ENCODE measurements around the gene UNC13B. TPM values are rescaled to one million over a fixed set of nuclear protein-coding genes. Genes with fewer than 3 reads are reported as not detected.

The UNC13B gene
- total RNA-seq, 1 experiment from 2014 or later: 9.8 TPM

DNA sequence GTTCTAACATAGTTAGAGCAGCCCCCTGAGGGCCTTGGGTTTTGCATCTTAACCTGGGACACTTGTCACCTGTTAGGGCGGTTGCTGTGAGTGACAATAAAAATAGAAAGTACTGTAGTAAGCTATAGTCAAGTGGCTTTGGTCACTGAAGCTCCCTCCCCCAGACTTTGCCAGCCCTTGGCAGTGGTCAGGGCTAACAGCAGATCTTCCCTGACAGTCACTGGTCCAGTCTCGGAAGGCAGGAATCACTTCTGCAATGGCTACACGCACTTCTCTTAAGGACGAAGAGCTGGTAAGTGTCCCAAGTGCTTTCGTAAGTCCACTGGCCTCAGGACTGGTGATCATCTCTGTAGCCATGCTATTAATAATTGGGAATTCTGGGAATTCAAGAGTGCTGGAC lies 213.1 kb downstream of the UNC13B start:
- CTCF ChIA-PET: no interaction called here
- Histone ChIP-seq H3K36me3 (ENCODE audit: low read depth, low read length) (no peaks in the 10 kb centered on the region), H4K20me1 (ENCODE audit: low read length) (no peaks in the 10 kb centered on the region), H3K9ac (ENCODE audit: low read length) (no peak overlapping the region), H3K4me1 (ENCODE audit: insufficient read depth, low read length) (no peaks in the 10 kb centered on the region), H3K9me2 (replicated peaks; ENCODE audit: low read length) (no peaks in the 10 kb centered on the region), H3K79me2 (ENCODE audit: low read length) (no peaks in the 10 kb centered on the region), H3K9me3 (ENCODE audit: low read length) (no peaks in the 10 kb centered on the region), H3K4me3 (ENCODE audit: low read length) (no peak overlapping the region), H2AFZ (ENCODE audit: low read length) (no peak overlapping the region), H3K27me3 (ENCODE audit: low read length) (no peaks in the 10 kb centered on the region), H3K4me2 (ENCODE audit: low read length) (no peak overlapping the region), H3K27ac (ENCODE audit: low read length) (no peak overlapping the region), H3F3A (ENCODE audit: low read length, unreplicated experiment) (no peaks in the 10 kb centered on the region)
- BruUV-seq (replicated peaks): no TSS peak
- POLR2A ChIA-PET (ENCODE audit: unreplicated experiment): no interaction called here
- no peak for ATAC-seq
- no peak for DNase-seq
- intact Hi-C loops (cut with micrococcal nuclease): no loop called here
- TF ChIP-seq EZH2phosphoT487 (IDR thresholded peaks at IDR 0.05; ENCODE audit: borderline replicate concordance, low read length): no peak
- TF ChIP-seq EZH2 (IDR thresholded peaks at IDR 0.05; ENCODE audit: low read length, unreplicated experiment): no peak
- TF ChIP-seq, protein P1, sequence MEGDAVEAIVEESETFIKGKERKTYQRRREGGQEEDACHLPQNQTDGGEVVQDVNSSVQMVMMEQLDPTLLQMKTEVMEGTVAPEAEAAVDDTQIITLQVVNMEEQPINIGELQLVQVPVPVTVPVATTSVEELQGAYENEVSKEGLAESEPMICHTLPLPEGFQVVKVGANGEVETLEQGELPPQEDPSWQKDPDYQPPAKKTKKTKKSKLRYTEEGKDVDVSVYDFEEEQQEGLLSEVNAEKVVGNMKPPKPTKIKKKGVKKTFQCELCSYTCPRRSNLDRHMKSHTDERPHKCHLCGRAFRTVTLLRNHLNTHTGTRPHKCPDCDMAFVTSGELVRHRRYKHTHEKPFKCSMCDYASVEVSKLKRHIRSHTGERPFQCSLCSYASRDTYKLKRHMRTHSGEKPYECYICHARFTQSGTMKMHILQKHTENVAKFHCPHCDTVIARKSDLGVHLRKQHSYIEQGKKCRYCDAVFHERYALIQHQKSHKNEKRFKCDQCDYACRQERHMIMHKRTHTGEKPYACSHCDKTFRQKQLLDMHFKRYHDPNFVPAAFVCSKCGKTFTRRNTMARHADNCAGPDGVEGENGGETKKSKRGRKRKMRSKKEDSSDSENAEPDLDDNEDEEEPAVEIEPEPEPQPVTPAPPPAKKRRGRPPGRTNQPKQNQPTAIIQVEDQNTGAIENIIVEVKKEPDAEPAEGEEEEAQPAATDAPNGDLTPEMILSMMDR (conservative IDR thresholded peaks at IDR 0.05; ENCODE audit: low read depth, low read length): no peak

DNA sequence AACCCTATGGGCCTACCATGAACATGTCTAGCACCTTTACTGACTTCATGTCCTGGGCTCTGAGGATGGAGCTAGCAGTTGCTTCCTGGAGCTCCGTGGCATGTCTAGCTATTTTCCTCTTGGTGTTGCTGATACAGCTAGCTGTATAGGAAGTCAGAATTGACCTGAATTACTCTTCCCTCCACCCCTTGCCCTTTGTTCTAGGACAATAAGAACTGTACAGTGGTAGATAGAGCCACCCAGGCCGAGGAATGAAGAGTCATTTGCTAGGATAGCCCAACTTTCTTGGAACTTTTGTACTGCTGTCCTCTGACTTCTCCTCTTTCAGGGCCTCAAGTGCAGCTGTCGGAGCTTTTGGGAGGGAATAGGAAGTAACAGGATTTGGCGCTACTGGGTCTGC lies 218.2 kb downstream of the UNC13B start:
- Histone ChIP-seq H3K27me3 (ENCODE audit: low read length) (no peaks in the 10 kb centered on the region), H3F3A (ENCODE audit: low read length, unreplicated experiment) (no peaks in the 10 kb centered on the region), H2AFZ (ENCODE audit: low read length) (no peak overlapping the region), H3K27ac (ENCODE audit: low read length) (no peak overlapping the region), H3K4me1 (ENCODE audit: insufficient read depth, low read length) (no peaks in the 10 kb centered on the region), H3K9ac (ENCODE audit: low read length) (no peak overlapping the region), H3K4me3 (ENCODE audit: low read length) (no peak overlapping the region), H3K4me2 (ENCODE audit: low read length) (no peak overlapping the region), H3K36me3 (ENCODE audit: low read depth, low read length) (no peaks in the 10 kb centered on the region), H3K9me3 (ENCODE audit: low read length) (no peaks in the 10 kb centered on the region), H3K9me2 (replicated peaks; ENCODE audit: low read length) (no peaks in the 10 kb centered on the region), H3K79me2 (ENCODE audit: low read length) (no peaks in the 10 kb centered on the region), H4K20me1 (ENCODE audit: low read length) (no peaks in the 10 kb centered on the region)
- TF ChIP-seq, protein P1 (conservative IDR thresholded peaks at IDR 0.05; ENCODE audit: low read depth, low read length): no peak
- no peak for TF ChIP-seq EZH2phosphoT487 (IDR thresholded peaks at IDR 0.05; ENCODE audit: borderline replicate concordance, low read length)
- no peak for TF ChIP-seq EZH2 (IDR thresholded peaks at IDR 0.05; ENCODE audit: low read length, unreplicated experiment)
- no TSS peak for BruUV-seq (replicated peaks)
- ChIA-PET CTCF (interaction anchor here (0.6 kb wide), 1 partner anchor 174 kb away, joined by 3 read pairs; no protein-coding TSS in a partner anchor), POLR2A (ENCODE audit: unreplicated experiment) (no interaction called here)
- intact Hi-C loops (cut with micrococcal nuclease): loop anchor here (10.0 kb wide), 1 partner anchor 95 kb away; no protein-coding TSS in a partner anchor
- no peak for DNase-seq
- no peak for ATAC-seq

DNA sequence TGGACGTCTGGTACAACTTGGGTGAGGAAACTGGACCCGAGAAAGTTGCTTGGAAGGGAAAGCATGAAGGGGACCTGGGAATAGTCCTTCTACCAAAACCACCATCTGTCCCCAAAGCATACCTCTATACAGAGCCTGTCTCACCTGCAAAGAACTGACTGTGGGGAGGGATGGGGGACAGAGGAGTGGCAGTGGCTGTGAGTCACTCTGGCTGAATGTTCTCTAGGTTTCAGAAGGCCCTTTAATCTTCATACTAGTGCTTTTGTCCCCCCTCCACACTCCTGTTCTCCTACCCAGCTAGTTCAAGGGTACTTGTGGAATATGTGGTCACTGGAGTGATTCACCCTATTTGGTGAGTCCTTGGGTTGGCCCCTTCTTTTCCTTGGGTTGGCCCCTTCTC lies 218.8 kb downstream of the UNC13B start:
- Histone ChIP-seq H3F3A (ENCODE audit: low read length, unreplicated experiment) (no peaks in the 10 kb centered on the region), H3K27ac (ENCODE audit: low read length) (no peak overlapping the region), H3K9ac (ENCODE audit: low read length) (no peak overlapping the region), H3K4me3 (ENCODE audit: low read length) (no peak overlapping the region), H2AFZ (ENCODE audit: low read length) (no peak overlapping the region), H3K4me2 (ENCODE audit: low read length) (no peak overlapping the region), H3K4me1 (ENCODE audit: insufficient read depth, low read length) (no peaks in the 10 kb centered on the region), H4K20me1 (ENCODE audit: low read length) (no peaks in the 10 kb centered on the region), H3K9me2 (replicated peaks; ENCODE audit: low read length) (no peaks in the 10 kb centered on the region), H3K36me3 (ENCODE audit: low read depth, low read length) (no peaks in the 10 kb centered on the region), H3K9me3 (ENCODE audit: low read length) (no peaks in the 10 kb centered on the region), H3K27me3 (ENCODE audit: low read length) (no peaks in the 10 kb centered on the region), H3K79me2 (ENCODE audit: low read length) (no peaks in the 10 kb centered on the region)
- CTCF ChIA-PET: no interaction called here
- intact Hi-C loops (cut with micrococcal nuclease): loop anchor here (10.0 kb wide), 1 partner anchor 94 kb away; no protein-coding TSS in a partner anchor
- ATAC-seq (no peak), DNase-seq (no peak)
- POLR2A ChIA-PET (ENCODE audit: unreplicated experiment): no interaction called here
- TF ChIP-seq, protein P1 (conservative IDR thresholded peaks at IDR 0.05; ENCODE audit: low read depth, low read length): no peak
- TF ChIP-seq EZH2phosphoT487 (IDR thresholded peaks at IDR 0.05; ENCODE audit: borderline replicate concordance, low read length) (no peak), EZH2 (IDR thresholded peaks at IDR 0.05; ENCODE audit: low read length, unreplicated experiment) (no peak)
- no TSS peak for BruUV-seq (replicated peaks)
